BLaER1 treated with 17β-estradiol and CSF1 and Interleukin-3, amounts not matched to agents 10 nM and 100 nM (cell line): ENCODE results near the gene CFAP46.
A peak's percentile ranks its signal among the peaks of the same experiment; 100 is the strongest.

Experiments
- H3K27ac ChIP-seq, 11 experiments: shearing (Covaris generic); formaldehyde crosslinking; 2 replicates each; pipeline ENCODE4 v1.8.1; 2022
- H3K27me3 ChIP-seq, 11 experiments: shearing (Covaris generic); formaldehyde crosslinking; 2 replicates each; pipeline ENCODE4 v1.8.1; 2022
- H3K36me3 ChIP-seq, 11 experiments: shearing (Covaris generic); formaldehyde crosslinking; 2 replicates each; pipeline ENCODE4 v1.8.1; 2022
- H3K4me1 ChIP-seq, 10 experiments: shearing (Covaris generic); formaldehyde crosslinking; 2 replicates each; pipeline ENCODE4 v1.8.1; 2022
- H3K4me2 ChIP-seq, 11 experiments: shearing (Covaris generic); formaldehyde crosslinking; 2 replicates each; pipeline ENCODE4 v1.8.1; 2022
- H3K4me3 ChIP-seq, 10 experiments: shearing (Covaris generic); formaldehyde crosslinking; 2 replicates each; pipeline ENCODE4 v1.8.1; 2022
- H3K9ac ChIP-seq, 11 experiments: shearing (Covaris generic); formaldehyde crosslinking; 2 replicates each; pipeline ENCODE4 v1.8.1; 2022
- H3K9me3 ChIP-seq, 11 experiments: shearing (Covaris generic); formaldehyde crosslinking; replicated peaks in 1 of 11; 2 replicates each; pipeline ENCODE4 v1.8.1; 2022
- H4K20me1 ChIP-seq, 11 experiments: shearing (Covaris generic); formaldehyde crosslinking; 2 replicates each; pipeline ENCODE4 v1.8.1; 2022
- Cebpa-rat ChIP-seq, 11 experiments: shearing (Covaris generic); IDR thresholded peaks; 2 replicates each; pipeline ENCODE4 v1.8.1; 2022

Gene CFAP46

GRCh38 chr10:132953428-132953827, 11.1 kb upstream of the CFAP46 start:
- H3K4me1 ChIP-seq: peaks cover 14 to 48% (median 38%) of the 10 kb centered on the region in 10 experiments
- no peak for TF ChIP-seq Cebpa-rat (IDR thresholded peaks at IDR 0.05)
- no peak overlapping the region for H3K9ac ChIP-seq
- no peaks in the 10 kb centered on the region for H3K36me3 ChIP-seq
- H3K4me2 ChIP-seq: peak overlapping the region in 9 of 11 experiments; percentile 57 to 98 (median 91); a peak in 13 of 22 replicates
- H3K4me3 ChIP-seq: no peak overlapping the region
- peaks cover 0 to 23% (median 0%) of the 10 kb centered on the region in 11 experiments; a peak in 8 of 22 replicates for H4K20me1 ChIP-seq
- no peak overlapping the region for H3K27ac ChIP-seq
- H3K27me3 ChIP-seq: peaks cover 0 to 47% (median 27%) of the 10 kb centered on the region in 11 experiments; a peak in 18 of 22 replicates
- no peaks in the 10 kb centered on the region for H3K9me3 ChIP-seq

- no peak for TF ChIP-seq Cebpa-rat (IDR thresholded peaks at IDR 0.05)
- peaks cover 0 to 43% (median 27%) of the 10 kb centered on the region in 11 experiments; a peak in 18 of 22 replicates for H3K27me3 ChIP-seq
These were observed 9.6 kb upstream of the CFAP46 start for GRCh38 chr10:132951926-132952325.

DNA sequence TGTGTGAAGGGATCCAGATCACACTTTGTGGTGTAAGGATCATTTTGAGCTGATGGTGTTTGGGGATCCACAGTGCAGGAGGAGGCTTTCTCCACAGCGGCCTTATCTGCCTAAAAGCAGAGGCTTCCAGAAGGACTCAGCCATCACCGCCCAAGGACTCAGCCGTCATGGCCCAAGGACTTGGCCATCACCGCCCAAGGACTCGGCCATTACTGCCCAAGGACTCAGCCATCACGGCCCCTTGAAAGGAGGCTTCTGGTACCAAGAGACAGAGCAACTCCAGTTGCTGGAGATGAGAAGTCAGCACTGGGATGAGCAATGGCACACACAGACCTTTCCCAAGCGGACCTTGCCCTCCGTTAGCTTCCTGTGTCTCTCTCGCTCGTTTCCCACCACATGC, 6.0 kb upstream of the CFAP46 start:
- H3K9me3 ChIP-seq: no peaks in the 10 kb centered on the region
- no peak for TF ChIP-seq Cebpa-rat (IDR thresholded peaks at IDR 0.05)
- H3K36me3 ChIP-seq: no peaks in the 10 kb centered on the region
- H4K20me1 ChIP-seq: peaks cover 0 to 20% (median 8%) of the 10 kb centered on the region in 11 experiments; a peak in 8 of 22 replicates
- no peak overlapping the region for H3K4me3 ChIP-seq
- peaks cover 14 to 35% (median 30%) of the 10 kb centered on the region in 10 experiments for H3K4me1 ChIP-seq
- no peak overlapping the region for H3K9ac ChIP-seq
- H3K4me2 ChIP-seq: no peak overlapping the region
- no peak overlapping the region for H3K27ac ChIP-seq
- peaks cover 1 to 53% (median 43%) of the 10 kb centered on the region in 11 experiments for H3K27me3 ChIP-seq

More at GRCh38 chr10:132951926-132952325, 9.6 kb upstream of the CFAP46 start:
- Histone ChIP-seq H3K4me2 (peak overlapping the region; percentile 31 to 98 (median 89)), H3K9me3 (no peaks in the 10 kb centered on the region), H3K27ac (no peak overlapping the region), H3K36me3 (no peaks in the 10 kb centered on the region), H3K9ac (no peak overlapping the region), H4K20me1 (peaks cover 0 to 20% (median 0%) of the 10 kb centered on the region in 11 experiments; a peak in 8 of 22 replicates), H3K4me3 (peak overlapping the region in 1 of 10 experiments; percentile 10; a peak in 2 of 20 replicates), H3K4me1 (peaks cover 14 to 38% (median 32%) of the 10 kb centered on the region in 10 experiments)

DNA sequence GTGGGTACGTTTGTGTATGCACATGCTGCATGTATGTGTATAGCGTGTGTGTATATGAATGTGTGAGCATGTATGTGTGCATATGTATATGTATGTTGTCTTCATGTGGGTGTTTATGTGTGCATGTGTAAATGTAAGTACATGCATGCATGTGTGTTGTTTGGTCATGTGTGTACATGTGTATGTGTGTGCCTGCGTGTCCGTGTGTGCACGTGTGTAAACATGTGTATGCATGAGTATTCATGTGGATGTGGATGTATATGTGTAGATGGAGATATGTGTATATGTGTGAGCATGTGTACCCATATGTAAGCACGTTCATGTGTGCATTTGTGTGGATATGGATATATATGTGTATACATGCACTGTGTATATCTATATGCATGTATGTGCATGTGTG, 5.5 kb upstream of the CFAP46 start:
- Histone ChIP-seq H3K27me3 (peaks cover 6 to 53% (median 43%) of the 10 kb centered on the region in 11 experiments), H3K4me1 (peaks cover 14 to 30% (median 25%) of the 10 kb centered on the region in 10 experiments), H3K27ac (no peak overlapping the region), H3K36me3 (no peaks in the 10 kb centered on the region), H4K20me1 (peaks cover 0 to 20% (median 8%) of the 10 kb centered on the region in 11 experiments; a peak in 8 of 22 replicates), H3K4me2 (no peak overlapping the region), H3K9ac (no peak overlapping the region), H3K4me3 (no peak overlapping the region), H3K9me3 (no peaks in the 10 kb centered on the region)
- no peak for TF ChIP-seq Cebpa-rat (IDR thresholded peaks at IDR 0.05)

- Histone ChIP-seq H3K4me2 (no peak overlapping the region), H3K9me3 (no peaks in the 10 kb centered on the region), H3K4me3 (no peak overlapping the region), H3K4me1 (peaks cover 8 to 24% (median 19%) of the 10 kb centered on the region in 10 experiments), H4K20me1 (peaks cover 0 to 19% (median 4%) of the 10 kb centered on the region in 11 experiments; a peak in 10 of 22 replicates), H3K36me3 (no peaks in the 10 kb centered on the region), H3K27me3 (peaks cover 15 to 54% (median 47%) of the 10 kb centered on the region in 11 experiments), H3K9ac (no peak overlapping the region), H3K27ac (no peak overlapping the region)
- TF ChIP-seq Cebpa-rat (IDR thresholded peaks at IDR 0.05): no peak
These were observed 4.6 kb upstream of the CFAP46 start for GRCh38 chr10:132946806-132947546.

GRCh38 chr10:132946311-132946710, 3.9 kb upstream of the CFAP46 start:
- no peak overlapping the region for H3K4me3 ChIP-seq
- no peak overlapping the region for H3K27ac ChIP-seq
- H3K27me3 ChIP-seq: peaks cover 22 to 54% (median 47%) of the 10 kb centered on the region in 11 experiments
- TF ChIP-seq Cebpa-rat (IDR thresholded peaks at IDR 0.05): no peak
- H3K4me2 ChIP-seq: no peak overlapping the region
- peaks cover 0 to 26% (median 7%) of the 10 kb centered on the region in 11 experiments; a peak in 8 of 22 replicates for H4K20me1 ChIP-seq
- H3K4me1 ChIP-seq: peaks cover 2 to 24% (median 19%) of the 10 kb centered on the region in 10 experiments
- H3K9ac ChIP-seq: no peak overlapping the region
- H3K9me3 ChIP-seq: no peaks in the 10 kb centered on the region
- no peaks in the 10 kb centered on the region for H3K36me3 ChIP-seq

DNA sequence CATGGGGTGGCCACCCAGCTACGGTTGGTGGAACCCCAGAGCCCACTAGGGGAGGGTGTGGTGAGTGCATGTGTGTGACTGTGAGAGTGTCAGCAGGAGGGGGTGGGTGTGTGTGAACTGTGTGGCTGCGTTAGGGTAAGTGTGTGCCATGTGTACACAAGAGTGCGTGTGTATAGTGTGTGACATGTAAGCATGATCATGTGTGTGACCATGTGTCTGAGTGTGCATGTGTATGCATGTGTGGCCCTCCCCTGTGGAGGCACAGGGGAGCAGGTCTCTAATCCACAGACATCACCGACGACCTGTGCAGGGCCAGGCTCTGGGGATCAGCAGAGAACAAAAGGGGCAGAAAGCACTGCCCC, 3.5 kb upstream of the CFAP46 start:
- Histone ChIP-seq H3K4me2 (no peak overlapping the region), H4K20me1 (peaks cover 0 to 30% (median 7%) of the 10 kb centered on the region in 11 experiments; a peak in 9 of 22 replicates)

DNA sequence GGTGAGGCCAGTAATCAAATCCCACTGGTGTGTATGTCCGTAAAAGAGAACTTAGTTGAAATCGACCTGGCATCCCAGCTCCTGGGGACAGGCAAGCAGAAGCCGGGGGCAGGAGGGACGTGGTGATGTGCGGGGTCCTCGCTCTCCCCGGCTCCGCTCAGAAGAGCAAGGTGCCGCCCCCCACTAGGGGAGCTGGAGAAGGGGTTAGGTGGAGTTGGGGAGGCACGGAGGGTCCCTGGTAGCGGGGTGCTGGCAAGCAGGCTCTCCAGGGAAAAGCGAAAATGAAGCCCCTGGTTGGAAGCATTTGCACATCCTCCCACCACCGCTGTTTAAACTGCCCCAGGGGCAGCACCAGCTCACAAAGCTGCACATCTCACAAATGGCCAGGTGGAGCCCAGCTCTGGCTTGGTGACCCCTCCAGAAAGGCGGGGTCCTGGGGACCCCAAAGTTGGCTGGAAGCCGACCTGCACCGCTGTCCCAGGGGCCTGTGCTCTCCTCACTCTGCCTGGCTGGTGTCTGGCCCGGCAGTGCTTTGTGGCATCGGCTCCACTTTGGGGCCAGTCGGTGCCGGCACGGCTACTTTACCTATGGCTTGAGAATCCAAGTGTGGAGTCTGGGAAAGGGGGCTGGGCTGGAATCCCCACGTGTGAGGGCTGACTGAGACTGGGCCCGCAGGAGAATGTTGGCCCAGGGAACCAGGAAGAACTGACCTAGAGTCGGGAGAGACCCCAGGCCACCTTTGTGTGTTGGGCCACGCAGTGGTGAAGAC, 2.9 kb upstream of the CFAP46 start:
- peaks cover 29 to 54% (median 47%) of the 10 kb centered on the region in 11 experiments for H3K27me3 ChIP-seq
- H3K4me1 ChIP-seq: peaks cover 9 to 25% (median 20%) of the 10 kb centered on the region in 10 experiments; a peak in 19 of 20 replicates
- H3K9me3 ChIP-seq: no peaks in the 10 kb centered on the region
- H3K9ac ChIP-seq: no peak overlapping the region
- no peak overlapping the region for H3K4me2 ChIP-seq
- H4K20me1 ChIP-seq: peaks cover 0 to 32% (median 7%) of the 10 kb centered on the region in 11 experiments; a peak in 9 of 22 replicates
- no peak overlapping the region for H3K4me3 ChIP-seq
- H3K27ac ChIP-seq: no peak overlapping the region
- no peak for TF ChIP-seq Cebpa-rat (IDR thresholded peaks at IDR 0.05)
- no peaks in the 10 kb centered on the region for H3K36me3 ChIP-seq

More for the DNA sequence above, 3.5 kb upstream of the CFAP46 start:
- Histone ChIP-seq H3K36me3 (no peaks in the 10 kb centered on the region), H3K27me3 (peaks cover 26 to 55% (median 48%) of the 10 kb centered on the region in 11 experiments), H3K9ac (no peak overlapping the region), H3K9me3 (no peaks in the 10 kb centered on the region), H3K4me3 (no peak overlapping the region), H3K4me1 (peaks cover 4 to 24% (median 19%) of the 10 kb centered on the region in 10 experiments; a peak in 19 of 20 replicates), H3K27ac (no peak overlapping the region)
- no peak for TF ChIP-seq Cebpa-rat (IDR thresholded peaks at IDR 0.05)

- Histone ChIP-seq H3K9me3 (no peaks in the 10 kb centered on the region), H3K36me3 (no peaks in the 10 kb centered on the region), H4K20me1 (peaks cover 0 to 39% (median 7%) of the 10 kb centered on the region in 11 experiments; a peak in 11 of 22 replicates), H3K27me3 (peaks cover 29 to 50% (median 44%) of the 10 kb centered on the region in 11 experiments), H3K27ac (no peak overlapping the region), H3K4me3 (no peak overlapping the region), H3K9ac (no peak overlapping the region), H3K4me2 (no peak overlapping the region), H3K4me1 (peaks cover 15 to 33% (median 25%) of the 10 kb centered on the region in 10 experiments; a peak in 19 of 20 replicates)
- TF ChIP-seq Cebpa-rat (IDR thresholded peaks at IDR 0.05): no peak
These were observed 2.1 kb upstream of the CFAP46 start for GRCh38 chr10:132944510-132944909.
